HCT116 (cell line): ENCODE results near the gene GDF10. TPM values are rescaled to one million over a fixed set of nuclear protein-coding genes. Genes with fewer than 3 reads are reported as not detected.

Experiments
- ATAC-seq: fragments of 200-7000 bp; cut with Tn5 transposase; 2 replicates; pipeline ENCODE4 v1.9.1; 2020; ENCODE audit warnings: mild to moderate bottlenecking, moderate library complexity
- BruUV-seq: library from RNA; stranded (reverse); fragments of 400-500 nt; replicated peaks from 2 replicates; lab custom pipeline; 2021; lab: Mats Ljungman, UMichigan
- CTCF ChIA-PET: fragments of 300-600 bp; sonication (Branson Sonifier 250); formaldehyde crosslinking; loops from one replicate; lab custom pipeline; 2021; ENCODE audit warnings: antibody characterized with exemption; lab: Charles Lee
- POLR2A ChIA-PET: fragments of 300-600, 350-600 bp; sonication (Branson Sonifier 250); formaldehyde crosslinking; loops from one replicate; lab custom pipeline; 2021; ENCODE audit warnings: antibody characterized with exemption; lab: Charles Lee
- RAD21 ChIA-PET, 2 experiments: fragments of 300-600 bp; sonication (Branson Sonifier 250); formaldehyde crosslinking; loops; one replicate each; lab custom pipeline; 2023; ENCODE audit warnings: low total read pairs in 2 of 2; ENCODE audit not compliant: uncharacterized antibody in 2 of 2, unreplicated experiment in 2 of 2, low non-redundant PET in 1 of 2; lab: Charles Lee
- DNase-seq: peaks from one replicate; pipeline ENCODE4 v3.0.0-alpha.2; 2010; ENCODE audit warnings: low read depth, low spot score
- H2AFZ ChIP-seq: fragments of 200-600 bp; shearing (Covaris generic), sonication (generic); 2 replicates; pipeline ENCODE4 v1.6.1; 2017; ENCODE audit warnings: low read depth, mixed run types, mixed read lengths, antibody characterized with exemption, low read length; ENCODE audit not compliant: poor library complexity, severe bottlenecking
- H3K27ac ChIP-seq: 2 replicates; pipeline ENCODE4 v1.5.1; 2012; ENCODE audit warnings: low read depth, low read length
- H3K27me3 ChIP-seq: fragments of 200-600 bp; sonication (generic); 2 replicates; pipeline ENCODE4 v1.6.1; 2016; ENCODE audit warnings: mixed run types, low read length, mixed read lengths; ENCODE audit not compliant: insufficient read depth
- H3K36me3 ChIP-seq, 2 experiments: fragments of 200-500 bp in 1 of 2; fragments of 200-600 bp in 1 of 2; sonication (Bioruptor generic) in 1 of 2; sonication (generic) in 1 of 2; 2 replicates each; pipeline versions ENCODE4 v1.5.1 to v1.6.1; 2014 to 2016; ENCODE audit warnings: low read length in 2 of 2, inconsistent platforms in 1 of 2, mixed read lengths in 1 of 2, mixed run types in 1 of 2; ENCODE audit not compliant: insufficient read depth in 2 of 2, control insufficient read depth in 1 of 2
- H3K4me1 ChIP-seq, 2 experiments: fragments of 200-600 bp in 1 of 2; sonication (generic) in 1 of 2; 2 replicates each; pipeline versions ENCODE4 v1.5.1 to v1.6.1; 2012 to 2017; ENCODE audit warnings: low read length in 2 of 2, inconsistent platforms in 1 of 2, mild to moderate bottlenecking in 1 of 2, mixed read lengths in 1 of 2, mixed run types in 1 of 2, moderate library complexity in 1 of 2; ENCODE audit not compliant: insufficient read depth in 2 of 2, control insufficient read depth in 1 of 2
- H3K4me2 ChIP-seq: fragments of 200-600 bp; sonication (generic); 2 replicates; pipeline ENCODE4 v1.6.1; 2017; ENCODE audit warnings: mixed run types, low read length, mixed read lengths
- H3K4me3 ChIP-seq, 2 experiments: fragments of 200-600 bp in 1 of 2; sonication (generic) in 1 of 2; replicated peaks in 1 of 2; 2 replicates each; pipeline ENCODE4 v1.5.1; 2011 to 2016; ENCODE audit warnings: low read length in 2 of 2, control low read depth in 1 of 2, low read depth in 1 of 2, mild to moderate bottlenecking in 1 of 2, mixed read lengths in 1 of 2, mixed run types in 1 of 2
- H3K79me2 ChIP-seq: fragments of 200-600 bp; sonication (generic); 2 replicates; pipeline ENCODE4 v1.6.1; 2017; ENCODE audit warnings: mild to moderate bottlenecking, mixed run types, low read length, moderate library complexity, mixed read lengths; ENCODE audit not compliant: insufficient read depth
- H3K9ac ChIP-seq: fragments of 200-600 bp; sonication (generic); 2 replicates; pipeline ENCODE4 v1.6.1; 2016; ENCODE audit warnings: low read length, mixed read lengths
- H3K9me2 ChIP-seq: fragments of 200-600 bp; sonication (generic), shearing (Covaris generic); 2 replicates; pipeline ENCODE4 v1.6.1; 2017; ENCODE audit warnings: mixed run types, mild to moderate bottlenecking, moderate library complexity; ENCODE audit not compliant: insufficient read depth
- H3K9me3 ChIP-seq, 2 experiments: fragments of 200-500 bp in 1 of 2; fragments of 200-600 bp in 1 of 2; sonication (Bioruptor generic) in 1 of 2; sonication (generic) in 1 of 2; 2 replicates each; pipeline ENCODE4 v1.6.1; 2014 to 2017; ENCODE audit warnings: low read length in 2 of 2, mixed read lengths in 2 of 2, inconsistent platforms in 1 of 2, low read depth in 1 of 2, mild to moderate bottlenecking in 1 of 2, mixed run types in 1 of 2, moderate library complexity in 1 of 2; ENCODE audit not compliant: control insufficient read depth in 1 of 2, insufficient read depth in 1 of 2
- H4K20me1 ChIP-seq: fragments of 200-600 bp; sonication (generic), shearing (Covaris generic); 2 replicates; pipeline ENCODE4 v1.6.1; 2017; ENCODE audit warnings: mixed run types, mild to moderate bottlenecking, moderate library complexity; ENCODE audit not compliant: insufficient read depth
- FOSL1 ChIP-seq: IDR thresholded peaks from 2 replicates; pipeline ENCODE4 v1.6.1; 2012; ENCODE audit warnings: low read depth
- MAX ChIP-seq: IDR thresholded peaks from 2 replicates; pipeline ENCODE4 v1.6.1; 2012
- POLR2A ChIP-seq: IDR thresholded peaks from 2 replicates; pipeline ENCODE4 v1.7.0; 2011; ENCODE audit warnings: borderline replicate concordance; ENCODE audit not compliant: insufficient read depth, insufficient read length; ENCODE audit errors: extremely low read depth
- POLR2AphosphoS5 ChIP-seq: IDR thresholded peaks from 2 replicates; pipeline ENCODE4 v1.6.1; 2011; ENCODE audit warnings: mild to moderate bottlenecking, low read depth, low read length, moderate library complexity
- SRF ChIP-seq: IDR thresholded peaks from 2 replicates; pipeline ENCODE4 v1.6.1; 2012; ENCODE audit warnings: low read depth
- YY1 ChIP-seq: IDR thresholded peaks from 2 replicates; pipeline ENCODE4 v1.6.1; 2011; ENCODE audit warnings: low read length, low read depth, moderate library complexity, mild to moderate bottlenecking; ENCODE audit not compliant: insufficient replicate concordance; ENCODE audit errors: extremely low read depth
- intact Hi-C: fragments of 100-400 bp; cut with micrococcal nuclease; formaldehyde crosslinking; loops from 2 replicates; pipeline ENCODE4 v1.10.0; 2022
- total RNA-seq: library from RNA; stranded (reverse); gene quantifications from one replicate; pipeline ENCODE4 v1.2.1, GENCODE V29; 2021; ENCODE audit not compliant: unreplicated experiment
- TF ChIP-seq, protein P1 (sequence below): IDR thresholded peaks from 2 replicates; pipeline ENCODE4 v1.6.1; 2011; ENCODE audit warnings: mild to moderate bottlenecking, low read length, moderate library complexity; ENCODE audit not compliant: insufficient replicate concordance; ENCODE audit errors: extremely low read depth

Gene GDF10
- total RNA-seq, 1 experiment from 2014 or later: not detected

DNA sequence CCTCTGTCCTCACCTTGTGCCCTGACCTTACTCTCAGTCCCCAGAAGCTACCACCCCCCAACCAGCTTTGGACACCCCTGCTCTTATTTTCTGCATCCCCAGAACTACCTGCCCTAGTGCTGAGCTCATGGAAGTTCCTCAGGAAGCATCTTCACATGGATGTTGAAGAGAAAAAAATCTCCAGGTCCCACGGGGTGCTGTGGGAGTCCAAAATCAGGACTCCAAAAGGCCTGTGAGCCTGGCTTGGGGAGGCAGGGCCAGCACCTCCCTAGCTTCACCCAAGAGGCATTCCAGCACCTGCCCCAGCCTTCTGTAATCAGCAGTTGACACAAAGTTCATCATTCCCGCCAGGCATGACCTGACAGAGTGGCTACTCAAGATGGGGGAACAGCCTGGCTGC, 20.7 kb upstream of the GDF10 start:
- H3K27ac ChIP-seq: no peak overlapping the region
- CTCF ChIA-PET: no interaction called here
- RAD21 ChIA-PET: no interaction called here
- H3K9me2 ChIP-seq: no peaks in the 10 kb centered on the region
- no peak for ATAC-seq
- no peak overlapping the region for H3K4me3 ChIP-seq
- H3K36me3 ChIP-seq: no peaks in the 10 kb centered on the region
- H2AFZ ChIP-seq: no peak overlapping the region
- no peak for DNase-seq
- no peaks in the 10 kb centered on the region for H4K20me1 ChIP-seq
- intact Hi-C loops: no loop called here
- no peak overlapping the region for H3K9ac ChIP-seq
- H3K9me3 ChIP-seq: no peaks in the 10 kb centered on the region
- H3K4me1 ChIP-seq: peaks cover 7 to 11% of the 10 kb centered on the region in 2 experiments; a peak in 3 of 4 replicates
- H3K27me3 ChIP-seq: no peaks in the 10 kb centered on the region
- H3K79me2 ChIP-seq: no peaks in the 10 kb centered on the region
- POLR2A ChIA-PET: no interaction called here
- no TSS peak for BruUV-seq
- H3K4me2 ChIP-seq: no peak overlapping the region
- no peak for TF ChIP-seq MAX
- TF ChIP-seq POLR2AphosphoS5: no peak
- no peak for TF ChIP-seq FOSL1
- no peak for TF ChIP-seq YY1
- TF ChIP-seq SRF: no peak

- H3K4me3 ChIP-seq: no peak overlapping the region
- CTCF ChIA-PET: no interaction called here
Observed at GRCh38 chr10:47282005-47282656, 17.9 kb upstream of the GDF10 start.

More at GRCh38 chr10:47282005-47282656, 17.9 kb upstream of the GDF10 start:
- no peaks in the 10 kb centered on the region for H3K9me3 ChIP-seq
- H3K36me3 ChIP-seq: no peaks in the 10 kb centered on the region
- POLR2A ChIA-PET: no interaction called here
- H3K27ac ChIP-seq: no peak overlapping the region
- TF ChIP-seq, protein P1, sequence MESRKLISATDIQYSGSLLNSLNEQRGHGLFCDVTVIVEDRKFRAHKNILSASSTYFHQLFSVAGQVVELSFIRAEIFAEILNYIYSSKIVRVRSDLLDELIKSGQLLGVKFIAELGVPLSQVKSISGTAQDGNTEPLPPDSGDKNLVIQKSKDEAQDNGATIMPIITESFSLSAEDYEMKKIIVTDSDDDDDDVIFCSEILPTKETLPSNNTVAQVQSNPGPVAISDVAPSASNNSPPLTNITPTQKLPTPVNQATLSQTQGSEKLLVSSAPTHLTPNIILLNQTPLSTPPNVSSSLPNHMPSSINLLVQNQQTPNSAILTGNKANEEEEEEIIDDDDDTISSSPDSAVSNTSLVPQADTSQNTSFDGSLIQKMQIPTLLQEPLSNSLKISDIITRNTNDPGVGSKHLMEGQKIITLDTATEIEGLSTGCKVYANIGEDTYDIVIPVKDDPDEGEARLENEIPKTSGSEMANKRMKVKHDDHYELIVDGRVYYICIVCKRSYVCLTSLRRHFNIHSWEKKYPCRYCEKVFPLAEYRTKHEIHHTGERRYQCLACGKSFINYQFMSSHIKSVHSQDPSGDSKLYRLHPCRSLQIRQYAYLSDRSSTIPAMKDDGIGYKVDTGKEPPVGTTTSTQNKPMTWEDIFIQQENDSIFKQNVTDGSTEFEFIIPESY: no peak
- TF ChIP-seq MAX: no peak
- no peak for TF ChIP-seq POLR2A
- TF ChIP-seq, all 23 proteins: peak for 0
- Histone ChIP-seq H3K4me1 (peaks cover 7 to 9% of the 10 kb centered on the region in 2 experiments; a peak in 3 of 4 replicates), H3K27me3 (no peaks in the 10 kb centered on the region), H3K9ac (no peak overlapping the region), H3K4me2 (no peak overlapping the region), H3K79me2 (no peaks in the 10 kb centered on the region), H3K9me2 (no peaks in the 10 kb centered on the region), H4K20me1 (no peaks in the 10 kb centered on the region), H2AFZ (no peak overlapping the region)
- intact Hi-C loops: no loop called here
- DNase-seq (no peak), ATAC-seq (no peak)
- RAD21 ChIA-PET: no interaction called here
- BruUV-seq: no TSS peak
